DMS153 treated with DMSO at 0.1 percent for 48 hours (cell line): ENCODE data around the gene FOXE1.

ENCODE experiments used
- DNase-seq: peaks from one replicate; lab custom pipeline; 2025; ENCODE audit not compliant: unreplicated experiment; lab: John Stamatoyannopoulos, UW

The FOXE1 gene

DNA sequence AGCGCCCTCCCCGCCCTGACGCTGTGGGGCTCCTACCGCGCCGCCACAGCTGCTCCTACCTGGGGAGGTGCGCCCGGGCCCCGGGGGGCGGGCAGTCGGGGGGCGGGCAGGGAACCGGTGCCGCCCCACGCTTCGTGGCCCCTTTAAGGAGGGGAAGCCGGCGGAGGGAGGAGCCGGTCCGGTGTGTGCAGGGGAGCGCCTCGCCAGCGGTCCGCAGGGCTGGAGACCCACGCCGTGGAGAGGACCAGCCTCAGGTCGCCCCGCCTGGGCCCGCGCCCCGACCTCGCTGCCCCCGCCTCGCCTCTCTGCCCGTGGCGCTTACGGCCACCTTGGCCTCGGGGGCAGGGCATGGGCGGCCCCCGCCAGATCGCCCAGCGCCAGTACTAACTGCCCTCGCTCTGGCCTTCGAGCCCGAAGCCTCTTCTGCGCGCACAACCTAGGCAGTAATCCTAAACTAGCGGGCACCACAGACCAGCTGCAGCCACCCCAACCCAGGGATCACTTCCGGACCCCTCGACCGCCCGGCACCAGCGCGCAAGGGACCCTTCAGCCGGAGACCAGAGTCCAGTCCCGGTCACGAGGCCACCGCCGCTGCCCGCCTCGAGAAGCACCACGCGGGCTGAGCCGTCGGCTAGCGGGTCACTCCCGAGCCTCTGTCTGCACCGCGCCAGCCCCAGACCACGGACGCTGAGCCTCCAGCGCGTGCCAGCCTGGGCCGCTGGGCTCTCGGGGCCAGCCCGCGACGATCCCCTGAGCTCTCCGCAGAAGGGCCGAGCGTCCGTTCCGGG is at the start of gene FOXE1:
TSS of gene FOXE1 (plus strand) at position 171 of the 788 bp plus-strand sequence. CDS start 689 bp downstream, outside the sequence.
- peak; percentile 6 for DNase-seq

GRCh38 chr9:97804059-97804365 is 49.0 kb upstream of the FOXE1 start:
- no peak for DNase-seq

GRCh38 chr9:97806721-97807120 is 46.3 kb upstream of the FOXE1 start:
- DNase-seq, result no peak

GRCh38 chr9:97807681-97808080 is 45.3 kb upstream of the FOXE1 start:
- no peak for DNase-seq

- peak; percentile 26 for DNase-seq
Measured at GRCh38 chr9:97808415-97808814, 44.6 kb upstream of the FOXE1 start.

GRCh38 chr9:97808972-97809371 is 44.1 kb upstream of the FOXE1 start:
- no peak for DNase-seq

DNA sequence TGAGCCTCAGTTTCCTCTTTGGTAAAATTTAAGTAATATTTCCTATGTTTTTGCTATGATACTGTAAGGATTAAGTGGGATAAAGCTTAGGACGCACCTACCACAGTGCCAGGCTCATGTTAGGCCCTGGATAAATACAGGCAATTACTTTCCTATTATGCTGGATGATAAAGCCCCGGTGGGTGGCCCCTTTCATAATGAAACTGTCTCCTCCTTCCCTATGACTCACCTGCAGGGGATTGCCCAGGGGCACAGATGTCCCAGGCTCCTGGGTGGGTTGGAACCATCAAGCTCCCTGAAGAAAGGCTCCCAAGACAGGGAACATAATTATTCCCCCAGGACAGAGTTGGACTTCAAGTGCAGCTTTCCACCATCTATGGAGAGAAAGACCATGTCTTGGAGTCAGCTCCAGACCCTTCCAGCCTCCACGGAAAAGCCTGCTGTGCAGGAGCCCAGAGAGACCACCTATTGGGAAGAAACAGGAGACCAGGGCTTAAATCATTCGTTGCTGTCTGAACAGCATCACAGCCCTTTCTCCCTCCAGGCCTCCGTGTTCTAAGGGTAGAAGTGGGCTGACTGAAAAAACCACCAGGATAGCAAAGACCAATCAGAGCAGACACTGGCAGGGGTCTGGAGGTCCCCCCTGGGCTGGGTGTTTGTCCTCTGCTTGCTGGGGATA is 43.2 kb upstream of the FOXE1 start:
- no peak for DNase-seq

DNA sequence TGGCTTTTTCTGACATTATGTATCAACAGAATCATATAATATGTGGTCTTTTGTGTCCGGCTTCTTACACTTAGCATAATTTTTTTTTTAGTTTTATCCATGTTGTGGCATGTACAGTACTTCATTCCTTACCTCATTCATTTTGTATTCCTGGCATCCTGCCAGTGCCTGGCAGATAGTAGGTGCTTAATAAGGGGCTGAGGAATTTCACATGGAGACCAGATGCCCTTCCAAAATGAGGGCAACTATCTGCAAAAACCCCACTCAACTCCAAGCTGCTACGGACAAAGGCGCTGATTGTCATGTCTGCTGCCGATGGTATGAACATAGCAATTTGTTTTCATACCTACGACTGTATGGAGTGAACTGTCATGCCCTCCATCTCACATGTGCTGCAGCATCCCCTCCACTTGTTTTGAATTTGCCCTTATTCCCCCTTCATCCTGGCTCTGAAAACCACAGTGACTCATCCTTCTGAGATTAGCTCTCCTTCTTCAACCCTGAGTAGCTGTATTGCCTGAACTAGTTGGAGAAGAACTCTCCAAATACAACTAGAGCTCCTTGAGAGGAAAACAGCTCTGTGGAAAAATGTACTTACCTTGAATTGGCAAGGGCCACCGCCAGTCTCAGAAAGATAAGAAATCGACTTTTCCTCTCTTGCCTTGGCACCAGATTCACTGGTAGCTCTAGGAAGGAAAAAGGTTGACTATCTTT is 41.3 kb upstream of the FOXE1 start:
- no peak for DNase-seq

GRCh38 chr9:97812247-97812543 is 40.8 kb upstream of the FOXE1 start:
- no peak for DNase-seq

GRCh38 chr9:97813072-97813471 is 40.0 kb upstream of the FOXE1 start:
- no peak for DNase-seq

- DNase-seq, result no peak
Measured at GRCh38 chr9:97819735-97820134, 33.3 kb upstream of the FOXE1 start.

- no peak for DNase-seq
Measured at GRCh38 chr9:97820373-97820772, 32.7 kb upstream of the FOXE1 start.

DNA sequence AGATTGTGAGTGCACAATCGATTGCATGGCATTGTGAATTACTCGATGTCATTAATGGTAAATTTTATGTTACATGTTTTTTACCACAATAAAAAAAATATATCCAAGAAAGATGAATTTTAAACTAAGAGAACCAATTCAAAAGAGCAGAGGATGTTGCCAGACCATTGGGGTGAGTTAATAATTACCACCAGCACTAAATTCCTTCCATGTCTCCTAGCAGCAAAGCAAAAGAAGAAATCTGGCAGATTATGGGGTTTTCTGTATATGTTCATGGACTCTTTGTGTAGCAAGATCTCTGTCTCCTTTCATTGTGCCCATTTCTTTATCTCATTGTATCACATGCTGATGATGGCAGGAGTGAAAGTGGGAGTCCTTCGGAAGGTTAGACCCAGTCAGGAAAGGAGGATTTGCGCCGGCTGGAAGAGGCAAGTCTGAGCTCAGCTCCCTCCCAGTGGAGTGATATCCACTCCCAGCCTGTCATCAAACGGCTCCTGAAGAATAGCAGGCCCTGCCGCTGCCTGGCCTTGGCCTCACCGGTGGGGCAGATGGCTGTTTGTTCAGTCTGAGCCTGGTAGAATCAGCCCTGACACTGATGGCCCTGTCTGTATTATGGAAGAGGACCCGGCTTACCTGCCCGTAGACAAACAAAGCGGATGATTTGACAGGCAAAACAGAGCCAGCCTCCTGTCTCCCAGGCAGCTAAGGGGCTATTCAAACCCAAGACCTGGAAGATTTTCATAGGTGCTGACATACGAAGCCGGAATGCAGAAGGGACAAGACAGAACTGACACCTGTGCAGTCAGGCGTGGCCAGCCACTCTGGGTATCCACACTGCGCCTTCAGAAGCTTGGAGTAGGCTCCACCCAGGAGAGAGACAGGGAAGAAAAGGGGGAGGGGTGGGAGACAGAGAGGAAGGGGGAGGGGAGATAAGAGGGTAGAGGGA is 21.9 kb upstream of the FOXE1 start:
- DNase-seq, result no peak

GRCh38 chr9:97831843-97832636 is 21.0 kb upstream of the FOXE1 start:
- no peak for DNase-seq

- DNase-seq, result no peak
Measured at GRCh38 chr9:97840521-97840920, 12.5 kb upstream of the FOXE1 start.

DNA sequence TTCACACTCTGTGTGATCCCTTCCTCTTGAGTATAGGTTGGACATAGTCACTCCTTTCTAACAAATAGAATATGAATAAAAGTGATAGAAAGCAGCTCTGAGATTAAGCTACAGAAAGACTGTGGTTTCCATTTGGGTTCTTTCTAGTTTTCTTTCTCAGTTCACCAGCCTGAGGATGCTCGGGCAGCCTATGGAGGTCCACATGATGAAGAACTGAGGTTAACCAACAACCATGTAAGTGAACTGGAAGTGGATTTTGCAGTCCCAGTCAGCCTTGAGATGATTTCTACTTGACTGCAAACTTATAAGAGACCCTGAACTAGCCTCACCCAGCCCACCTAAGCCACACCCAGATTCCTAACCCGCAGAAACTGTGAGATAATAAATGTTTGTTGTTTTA is 10.1 kb upstream of the FOXE1 start:
- no peak for DNase-seq

DNA sequence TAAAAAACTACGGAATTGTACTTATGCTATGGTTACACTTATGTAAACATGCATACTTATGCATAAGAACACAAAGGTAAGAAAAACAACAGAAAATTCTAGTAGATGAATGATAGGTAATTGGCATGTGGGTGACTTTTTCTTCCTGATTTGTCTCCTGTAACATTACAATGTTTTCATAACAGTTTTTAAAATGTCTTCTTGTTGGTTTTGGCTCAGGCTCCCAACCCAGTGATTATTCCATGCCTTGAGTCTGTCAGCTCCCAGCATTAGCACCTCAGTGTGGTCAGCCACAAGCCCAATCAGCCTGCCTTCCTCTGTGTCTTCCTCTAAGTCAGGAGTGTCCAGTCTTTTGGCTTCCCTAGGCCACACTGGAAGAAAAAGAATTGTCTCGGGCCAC is 7.9 kb upstream of the FOXE1 start:
- no peak for DNase-seq

- DNase-seq, result no peak
Measured at GRCh38 chr9:97845763-97846162, 7.3 kb upstream of the FOXE1 start.

DNA sequence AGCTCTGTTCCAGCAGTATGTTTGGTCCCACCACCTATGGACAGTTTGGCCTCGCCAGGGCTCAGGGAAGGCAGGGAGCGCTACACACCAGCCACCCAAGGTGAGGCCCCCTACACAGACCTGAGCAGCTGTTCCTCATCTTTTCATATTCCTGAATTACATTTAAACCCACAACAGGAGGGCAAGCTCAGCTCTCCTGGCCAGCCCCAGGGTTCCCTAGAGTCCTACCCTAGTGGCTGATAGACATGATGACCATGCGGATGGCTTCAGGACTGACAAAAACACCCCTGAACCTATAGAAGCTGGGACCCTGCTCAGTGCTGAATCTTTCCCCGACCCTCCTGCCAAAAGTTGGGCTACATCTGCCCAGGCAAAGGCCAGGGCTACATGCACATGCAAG is 6.7 kb upstream of the FOXE1 start:
- DNase-seq, result no peak

- no peak for DNase-seq
Measured at GRCh38 chr9:97847474-97848214, 5.4 kb upstream of the FOXE1 start.
